HG02884 (cell line): ENCODE measurements around the gene GPR62.

ENCODE experiments used
- ATAC-seq: cut with Tn5 transposase; IDR thresholded peaks from one replicate; pipeline ENCODE4 v1.9.1; 2021; ENCODE audit warnings: mild to moderate bottlenecking, moderate library complexity; ENCODE audit not compliant: unreplicated experiment

Gene GPR62

GRCh38 chr3:51954105-51954504, 1.1 kb upstream of the GPR62 start:
- no peak for ATAC-seq

GRCh38 chr3:51954713-51955112, 468 bp upstream of the GPR62 start:
- ATAC-seq = no peak

GRCh38 chr3:51955893-51956770, 951 bp downstream of the GPR62 start:
- ATAC-seq = no peak

GRCh38 chr3:51957520-51958205, 2.5 kb downstream of the GPR62 start:
- ATAC-seq = no peak

GRCh38 chr3:51958603-51959521, 3.7 kb downstream of the GPR62 start:
- no peak for ATAC-seq

- no peak for ATAC-seq
Measured at GRCh38 chr3:51959651-51960050, 4.5 kb downstream of the GPR62 start.

GRCh38 chr3:51960386-51960785, 5.2 kb downstream of the GPR62 start:
- no peak for ATAC-seq

GRCh38 chr3:51961011-51961410, 5.8 kb downstream of the GPR62 start:
- no peak for ATAC-seq

GRCh38 chr3:51961602-51962569, 6.7 kb downstream of the GPR62 start:
- ATAC-seq = no peak

- ATAC-seq = no peak
Measured at GRCh38 chr3:51962854-51963530, 7.8 kb downstream of the GPR62 start.

- ATAC-seq = no peak
Measured at GRCh38 chr3:51963951-51964451, 8.8 kb downstream of the GPR62 start.

- no peak for ATAC-seq
Measured at GRCh38 chr3:51964521-51964920, 9.3 kb downstream of the GPR62 start.

- ATAC-seq = no peak
Measured at GRCh38 chr3:51966016-51966415, 10.8 kb downstream of the GPR62 start.

GRCh38 chr3:51966486-51966885, 11.3 kb downstream of the GPR62 start:
- ATAC-seq = no peak

GRCh38 chr3:51966922-51967383, 11.8 kb downstream of the GPR62 start:
- ATAC-seq = no peak

- peak; percentile 53 for ATAC-seq
Measured at GRCh38 chr3:51967384-51968169, 12.4 kb downstream of the GPR62 start, which contains the start of gene PCBP4. Gene PCBP4 (minus strand): TSS chr3:51967454. CDS start chr3:51961240, 6,214 bp downstream.

GRCh38 chr3:51968170-51968775, 13.1 kb downstream of the GPR62 start:
- ATAC-seq = no peak
